GM12878 (cell line): ENCODE results near the gene GIMAP8.

Source experiments
- CEBPB ChIP-seq, 2 experiments: fragments of 150-350 bp in 1 of 2; IDR thresholded peaks; 2 replicates each; pipeline ENCODE4 v1.6.1; 2012 to 2014; ENCODE audit warnings: low read depth in 2 of 2, low read length in 2 of 2, borderline replicate concordance in 1 of 2, inconsistent platforms in 1 of 2
- CTCF ChIP-seq, 3 experiments: IDR thresholded peaks in 2 of 3; conservative IDR thresholded peaks in 1 of 3; 2 replicates each; pipeline ENCODE4 v1.5.1; 2011; ENCODE audit warnings: low read depth in 3 of 3, low read length in 3 of 3, mild to moderate bottlenecking in 3 of 3, control low read depth in 2 of 3, moderate library complexity in 2 of 3, inconsistent platforms in 1 of 3, mixed read lengths in 1 of 3; ENCODE audit not compliant: control insufficient read depth in 2 of 3, insufficient read depth in 1 of 3; ENCODE audit errors: extremely low read depth in 1 of 3
- E2F4 ChIP-seq: IDR thresholded peaks from 2 replicates; pipeline ENCODE4 v1.6.1; 2012; ENCODE audit warnings: low read depth, low read length, improper control_type of control experiment
- E4F1 ChIP-seq: fragments of 450-650 bp; IDR thresholded peaks from 2 replicates; pipeline ENCODE4 v1.6.1; 2018; ENCODE audit warnings: borderline replicate concordance, mild to moderate bottlenecking; ENCODE audit not compliant: partially characterized antibody
- ESRRA ChIP-seq: IDR thresholded peaks from 2 replicates; pipeline ENCODE4 v1.6.1; 2012; ENCODE audit warnings: mild to moderate bottlenecking, low read length, improper control_type of control experiment
- EZH2 ChIP-seq: IDR thresholded peaks from 2 replicates; pipeline ENCODE4 v1.6.1; 2012; ENCODE audit warnings: low read depth, mild to moderate bottlenecking, control low read depth, inconsistent platforms, low read length, borderline replicate concordance; ENCODE audit not compliant: control insufficient read depth
- FOS ChIP-seq: IDR thresholded peaks from 3 replicates; pipeline ENCODE4 v1.6.1; 2011; ENCODE audit warnings: borderline replicate concordance; ENCODE audit not compliant: insufficient read length; ENCODE audit errors: extremely low read depth
- FOXM1 ChIP-seq: IDR thresholded peaks from 2 replicates; pipeline ENCODE4 v1.6.1; 2012; ENCODE audit warnings: low read depth, mild to moderate bottlenecking, inconsistent platforms, low read length, moderate library complexity
- MAX ChIP-seq: IDR thresholded peaks from 2 replicates; pipeline ENCODE4 v1.6.1; 2012; ENCODE audit warnings: low read depth, low read length, improper control_type of control experiment
- NFXL1 ChIP-seq: fragments of 450-650 bp; IDR thresholded peaks from 2 replicates; pipeline ENCODE4 v1.6.1; 2017; ENCODE audit warnings: antibody characterized with exemption, mild to moderate bottlenecking, borderline replicate concordance
- POLR2AphosphoS5 ChIP-seq: IDR thresholded peaks from 2 replicates; pipeline ENCODE4 v1.6.1; 2011; ENCODE audit warnings: mild to moderate bottlenecking, low read length, inconsistent platforms
- RFX5 ChIP-seq: IDR thresholded peaks from 2 replicates; pipeline ENCODE4 v1.6.1; 2011; ENCODE audit warnings: low read depth, low read length, improper control_type of control experiment
- TAF1 ChIP-seq: IDR thresholded peaks from 2 replicates; pipeline ENCODE4 v1.6.1; 2011; ENCODE audit warnings: mild to moderate bottlenecking, low read depth, low read length, borderline replicate concordance
- ZBTB11 ChIP-seq: fragments of 450-650 bp; formaldehyde crosslinking; IDR thresholded peaks from 2 replicates; pipeline ENCODE4 v1.5.0; 2022; ENCODE audit warnings: mild to moderate bottlenecking, missing genetic modification characterization

GRCh38 chr7:150453181-150453580, 2.8 kb downstream of the GIMAP8 start:
- no peak for TF ChIP-seq CTCF (IDR thresholded peaks at IDR 0.05 in 2 of 3, conservative IDR thresholded peaks at IDR 0.05 in 1 of 3; ENCODE audit: control insufficient read depth in 2 of 3, extremely low read depth in 1 of 3, insufficient read depth in 1 of 3, low read depth in 3 of 3, low read length in 3 of 3)
- TF ChIP-seq EZH2, result no peak
- TF ChIP-seq E4F1, result no peak
- no peak for TF ChIP-seq FOS
- TF ChIP-seq E2F4, result no peak
- TF ChIP-seq TAF1, result no peak
- TF ChIP-seq RFX5, result no peak
- TF ChIP-seq NFXL1, result no peak
- TF ChIP-seq MAX, result no peak
- TF ChIP-seq ESRRA, result no peak
- no peak for TF ChIP-seq ZBTB11
- TF ChIP-seq FOXM1, result no peak
- no peak for TF ChIP-seq CEBPB (IDR thresholded peaks at IDR 0.05; ENCODE audit: borderline replicate concordance in 1 of 2, low read depth in 2 of 2, low read length in 2 of 2)
- TF ChIP-seq POLR2AphosphoS5, result no peak
